ENCODE data around the gene STARD7. TPM values are rescaled to one million over a fixed set of nuclear protein-coding genes. Genes with fewer than 3 reads are reported as not detected.

STARD7 gene
- total and polyA plus RNA-seq, 2 of the 13 experiments (the other 11 are each of a cell fraction or from before 2014, with no cell fraction given) = 88.2 to 300 TPM

- TF ChIP-seq ZNF687 (CRISPR knock-in tag; IDR thresholded peaks at IDR 0.05) (no peak), DDIT3 (CRISPR knock-in tag; IDR thresholded peaks at IDR 0.05) (no peak), ZMYM2 (CRISPR knock-in tag; IDR thresholded peaks at IDR 0.05) (no peak), SNAPC4 (CRISPR knock-in tag; IDR thresholded peaks at IDR 0.05) (no peak), ATF2 (CRISPR knock-in tag; IDR thresholded peaks at IDR 0.05) (no peak), ZBTB1 (CRISPR knock-in tag; IDR thresholded peaks at IDR 0.05; ENCODE audit: borderline replicate concordance) (no peak), ZNF572 (CRISPR knock-in tag; IDR thresholded peaks at IDR 0.05) (no peak), ZFYVE20 (CRISPR knock-in tag; IDR thresholded peaks at IDR 0.05; ENCODE audit: borderline replicate concordance, low read depth) (no peak), MXD3 (CRISPR knock-in tag; IDR thresholded peaks at IDR 0.05) (no peak), HMGA1 (CRISPR knock-in tag; conservative IDR thresholded peaks at IDR 0.05) (no peak)
Measured at GRCh38 chr2:96171831-96172230, 36.8 kb downstream of the STARD7 start (continued).
